Measurements from ENCODE around the gene ADRA2C.

The ADRA2C gene

DNA sequence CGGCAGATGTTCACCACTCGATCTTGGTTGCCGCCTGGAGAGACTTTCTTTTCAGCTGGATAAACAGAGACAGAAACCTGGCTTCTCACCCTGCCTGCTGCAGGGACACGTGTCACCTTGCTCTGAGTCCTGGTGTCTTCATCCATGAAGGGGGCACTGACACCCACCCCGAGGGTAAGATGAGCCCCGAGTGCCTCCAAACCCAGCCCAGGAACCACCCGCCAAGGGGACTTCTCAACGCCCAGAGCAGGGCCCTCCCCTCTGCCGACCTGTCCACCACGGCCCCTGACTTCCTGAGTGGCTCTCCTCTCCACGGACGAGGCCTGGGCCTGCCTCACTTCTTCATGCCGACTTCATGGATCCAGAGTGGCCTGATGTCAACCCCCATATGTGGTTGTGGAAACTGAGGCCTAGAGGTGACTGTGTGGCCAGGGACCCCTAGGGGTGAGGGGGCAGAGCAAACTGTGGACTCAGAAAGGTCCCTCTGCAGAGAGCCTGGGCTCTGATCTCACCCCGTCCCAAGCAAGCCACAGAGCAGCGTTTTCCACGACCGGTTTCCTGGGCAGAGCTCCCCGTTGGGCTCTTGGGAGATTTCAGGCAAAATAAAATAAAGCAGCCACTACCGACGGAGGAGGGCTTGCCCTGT, 5.1 kb downstream of the ADRA2C start:
- H3K27me3 ChIP-seq (ENCODE audit: control insufficient read depth, insufficient read depth, low read length), result peaks cover 22% of the 10 kb centered on the region
- no peak overlapping the region for H3K9ac ChIP-seq (ENCODE audit: low read depth, low read length)

DNA sequence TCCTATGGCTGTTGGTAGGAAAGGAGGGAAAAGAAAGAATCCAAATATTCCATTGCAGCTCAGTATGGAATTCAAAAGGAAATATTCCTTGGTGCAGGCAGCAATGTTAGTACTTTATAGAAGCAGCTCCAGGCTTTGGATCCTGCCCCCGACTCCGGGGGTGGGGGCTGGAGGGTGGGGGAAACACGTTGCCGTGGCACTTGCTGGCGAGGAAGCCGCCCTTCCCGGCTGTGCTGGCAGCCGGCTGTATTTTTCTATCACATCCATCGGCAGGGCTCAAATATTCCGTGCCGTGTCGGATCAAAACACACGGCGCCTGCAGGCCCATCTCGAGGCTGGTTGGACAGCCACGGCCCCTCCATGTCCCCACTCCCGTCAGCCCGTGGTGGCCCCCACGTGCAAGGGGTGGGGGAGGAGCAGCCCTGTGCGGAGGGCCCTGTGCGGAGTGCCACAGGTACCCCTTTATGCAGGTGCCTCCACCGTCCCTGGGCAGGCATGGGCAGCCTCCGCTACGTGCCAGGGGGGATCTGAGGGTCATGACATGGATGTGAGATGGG, 5.8 kb downstream of the ADRA2C start:
- H3K9ac ChIP-seq (ENCODE audit: low read depth, low read length), result no peak overlapping the region
- H3K4me3 ChIP-seq (ENCODE audit: low read depth, low read length), result no peak overlapping the region
- no peaks in the 10 kb centered on the region for H3K36me3 ChIP-seq (ENCODE audit: control insufficient read depth, insufficient read depth, low read length)
- H3K4me1 ChIP-seq (ENCODE audit: control insufficient read depth, insufficient read depth, low read length), result peaks cover 6% of the 10 kb centered on the region; the same call in 1 of the 2 replicates
- no peaks in the 10 kb centered on the region for H3K9me3 ChIP-seq (ENCODE audit: control insufficient read depth, insufficient read depth, low read length)
- H3K27ac ChIP-seq (ENCODE audit: low read depth, low read length), result no peak overlapping the region
- H3K27me3 ChIP-seq (ENCODE audit: control insufficient read depth, insufficient read depth, low read length), result peaks cover 16% of the 10 kb centered on the region

More for the DNA sequence above, 5.1 kb downstream of the ADRA2C start:
- peaks cover 6% of the 10 kb centered on the region; the same call in 1 of the 2 replicates for H3K4me1 ChIP-seq (ENCODE audit: control insufficient read depth, insufficient read depth, low read length)
- no peak overlapping the region for H3K27ac ChIP-seq (ENCODE audit: low read depth, low read length)
- H3K36me3 ChIP-seq (ENCODE audit: control insufficient read depth, insufficient read depth, low read length), result no peaks in the 10 kb centered on the region
- H3K4me3 ChIP-seq (ENCODE audit: low read depth, low read length), result no peak overlapping the region
- no peaks in the 10 kb centered on the region for H3K9me3 ChIP-seq (ENCODE audit: control insufficient read depth, insufficient read depth, low read length)

DNA sequence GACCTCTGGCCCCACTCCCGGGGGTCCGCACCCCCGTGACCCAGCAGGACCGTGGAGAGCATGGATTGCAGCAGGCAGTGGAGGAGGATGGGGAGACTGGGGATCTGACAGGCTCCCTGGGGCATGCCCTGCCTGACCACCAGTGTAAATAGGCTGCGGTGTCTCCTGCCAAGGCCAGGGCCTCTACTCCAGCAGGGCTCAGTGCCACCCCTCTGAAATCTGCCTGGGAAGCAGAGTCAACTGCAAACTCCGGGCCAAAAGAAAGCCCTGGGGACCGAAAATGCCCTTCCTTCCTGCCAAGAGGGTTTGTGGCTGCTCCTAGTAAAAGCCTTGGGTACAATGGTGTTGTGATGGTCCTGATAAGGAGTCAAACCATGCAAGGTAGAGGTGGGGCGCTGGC, 6.4 kb downstream of the ADRA2C start:
- Histone ChIP-seq H3K27me3 (ENCODE audit: control insufficient read depth, insufficient read depth, low read length) (peaks cover 13% of the 10 kb centered on the region), H3K36me3 (ENCODE audit: control insufficient read depth, insufficient read depth, low read length) (no peaks in the 10 kb centered on the region), H3K9ac (ENCODE audit: low read depth, low read length) (no peak overlapping the region), H3K4me3 (ENCODE audit: low read depth, low read length) (no peak overlapping the region), H3K27ac (ENCODE audit: low read depth, low read length) (no peak overlapping the region), H3K9me3 (ENCODE audit: control insufficient read depth, insufficient read depth, low read length) (no peaks in the 10 kb centered on the region), H3K4me1 (ENCODE audit: control insufficient read depth, insufficient read depth, low read length) (peaks cover 6% of the 10 kb centered on the region; the same call in 1 of the 2 replicates)

- peaks cover 3% of the 10 kb centered on the region; the same call in 1 of the 2 replicates for H3K27me3 ChIP-seq (ENCODE audit: control insufficient read depth, insufficient read depth, low read length)
- H3K9ac ChIP-seq (ENCODE audit: low read depth, low read length), result no peak overlapping the region
- no peaks in the 10 kb centered on the region for H3K36me3 ChIP-seq (ENCODE audit: control insufficient read depth, insufficient read depth, low read length)
- no peaks in the 10 kb centered on the region for H3K9me3 ChIP-seq (ENCODE audit: control insufficient read depth, insufficient read depth, low read length)
- no peak overlapping the region for H3K27ac ChIP-seq (ENCODE audit: low read depth, low read length)
- peaks cover 6% of the 10 kb centered on the region; the same call in 1 of the 2 replicates for H3K4me1 ChIP-seq (ENCODE audit: control insufficient read depth, insufficient read depth, low read length)
- H3K4me3 ChIP-seq (ENCODE audit: low read depth, low read length), result no peak overlapping the region
Measured at GRCh38 chr4:3773552-3774001, 7.4 kb downstream of the ADRA2C start.

DNA sequence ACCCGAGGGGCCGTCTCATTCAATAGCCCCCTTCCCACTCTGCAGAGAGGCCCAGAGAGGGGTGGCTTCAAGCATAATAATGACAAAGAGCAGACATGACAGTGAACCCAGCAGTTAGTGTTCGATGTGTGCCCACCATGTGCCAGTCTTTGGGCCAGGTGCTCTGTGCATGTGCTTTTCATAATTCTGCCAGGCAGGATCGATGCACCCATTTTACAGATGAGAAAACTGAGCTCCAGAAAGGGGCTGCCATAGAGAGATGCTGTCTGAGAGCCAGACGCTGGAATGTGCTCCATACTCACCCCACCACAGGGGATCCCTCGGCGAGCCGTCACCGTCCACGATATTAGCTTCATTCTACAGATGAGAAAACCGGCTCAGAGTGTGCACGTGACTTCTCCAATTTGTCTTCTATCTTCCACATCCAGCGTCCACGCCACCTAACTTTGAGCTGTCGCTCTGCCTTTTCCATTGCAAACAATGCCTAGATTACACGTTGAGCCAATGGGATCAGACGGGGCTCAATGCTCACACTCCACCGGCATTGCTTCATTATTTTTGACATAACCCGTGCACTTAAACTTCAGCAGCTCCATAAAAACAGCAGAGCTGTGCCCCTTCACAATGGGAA, 8.2 kb downstream of the ADRA2C start:
- Histone ChIP-seq H3K27me3 (ENCODE audit: control insufficient read depth, insufficient read depth, low read length) (no peaks in the 10 kb centered on the region), H3K4me1 (ENCODE audit: control insufficient read depth, insufficient read depth, low read length) (peaks cover 6% of the 10 kb centered on the region; the same call in 1 of the 2 replicates), H3K9me3 (ENCODE audit: control insufficient read depth, insufficient read depth, low read length) (no peaks in the 10 kb centered on the region), H3K27ac (ENCODE audit: low read depth, low read length) (no peak overlapping the region), H3K36me3 (ENCODE audit: control insufficient read depth, insufficient read depth, low read length) (no peaks in the 10 kb centered on the region), H3K9ac (ENCODE audit: low read depth, low read length) (no peak overlapping the region), H3K4me3 (ENCODE audit: low read depth, low read length) (no peak overlapping the region)

DNA sequence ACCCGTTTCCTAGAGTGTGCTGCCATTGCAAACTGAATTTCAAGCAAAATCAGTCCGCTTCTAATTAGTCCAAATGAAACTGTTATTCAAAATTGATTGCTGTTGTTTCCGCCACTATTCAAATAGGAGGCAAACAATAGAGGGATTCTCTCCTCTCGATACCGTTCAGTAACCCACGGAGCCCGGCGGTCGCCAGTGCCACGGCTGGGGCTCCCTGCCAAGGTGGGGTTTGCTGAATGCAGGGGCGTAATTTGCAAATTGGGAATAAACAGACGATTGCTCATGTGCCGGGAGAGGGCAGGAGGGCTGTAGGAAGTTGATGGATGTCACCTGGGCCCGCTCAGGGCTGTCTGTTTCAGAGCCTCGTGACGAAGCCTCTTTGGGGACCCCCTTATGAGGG, 8.8 kb downstream of the ADRA2C start:
- no peak overlapping the region for H3K9ac ChIP-seq (ENCODE audit: low read depth, low read length)
- H3K27me3 ChIP-seq (ENCODE audit: control insufficient read depth, insufficient read depth, low read length), result no peaks in the 10 kb centered on the region
- no peaks in the 10 kb centered on the region for H3K36me3 ChIP-seq (ENCODE audit: control insufficient read depth, insufficient read depth, low read length)
- H3K4me1 ChIP-seq (ENCODE audit: control insufficient read depth, insufficient read depth, low read length), result peaks cover 6% of the 10 kb centered on the region; the same call in 1 of the 2 replicates
- no peaks in the 10 kb centered on the region for H3K9me3 ChIP-seq (ENCODE audit: control insufficient read depth, insufficient read depth, low read length)
- H3K4me3 ChIP-seq (ENCODE audit: low read depth, low read length), result no peak overlapping the region
- H3K27ac ChIP-seq (ENCODE audit: low read depth, low read length), result no peak overlapping the region

DNA sequence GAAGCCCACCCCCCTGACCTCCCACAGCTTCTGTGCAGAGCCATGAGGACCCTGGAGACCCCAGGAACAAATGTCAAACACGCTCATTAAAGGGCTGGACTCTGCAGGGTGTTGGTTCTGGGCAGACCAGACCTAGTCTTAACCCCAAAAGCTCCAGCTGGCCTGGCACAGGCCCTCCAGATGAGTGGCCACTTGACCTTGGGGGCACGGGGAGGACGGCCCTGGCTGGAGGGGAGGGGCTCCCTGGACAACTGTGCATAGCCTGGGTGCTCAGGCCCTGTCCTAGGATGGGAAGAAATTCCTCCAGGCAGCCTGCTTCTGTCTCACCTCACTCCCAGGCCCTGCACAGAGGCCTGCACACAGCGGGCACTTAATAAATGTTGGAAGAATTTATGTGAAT, 9.4 kb downstream of the ADRA2C start:
- Histone ChIP-seq H3K36me3 (ENCODE audit: control insufficient read depth, insufficient read depth, low read length) (no peaks in the 10 kb centered on the region), H3K4me1 (ENCODE audit: control insufficient read depth, insufficient read depth, low read length) (peaks cover 3% of the 10 kb centered on the region; the same call in 1 of the 2 replicates), H3K9me3 (ENCODE audit: control insufficient read depth, insufficient read depth, low read length) (no peaks in the 10 kb centered on the region), H3K27me3 (ENCODE audit: control insufficient read depth, insufficient read depth, low read length) (no peaks in the 10 kb centered on the region), H3K9ac (ENCODE audit: low read depth, low read length) (no peak overlapping the region), H3K27ac (ENCODE audit: low read depth, low read length) (no peak overlapping the region), H3K4me3 (ENCODE audit: low read depth, low read length) (no peak overlapping the region)

DNA sequence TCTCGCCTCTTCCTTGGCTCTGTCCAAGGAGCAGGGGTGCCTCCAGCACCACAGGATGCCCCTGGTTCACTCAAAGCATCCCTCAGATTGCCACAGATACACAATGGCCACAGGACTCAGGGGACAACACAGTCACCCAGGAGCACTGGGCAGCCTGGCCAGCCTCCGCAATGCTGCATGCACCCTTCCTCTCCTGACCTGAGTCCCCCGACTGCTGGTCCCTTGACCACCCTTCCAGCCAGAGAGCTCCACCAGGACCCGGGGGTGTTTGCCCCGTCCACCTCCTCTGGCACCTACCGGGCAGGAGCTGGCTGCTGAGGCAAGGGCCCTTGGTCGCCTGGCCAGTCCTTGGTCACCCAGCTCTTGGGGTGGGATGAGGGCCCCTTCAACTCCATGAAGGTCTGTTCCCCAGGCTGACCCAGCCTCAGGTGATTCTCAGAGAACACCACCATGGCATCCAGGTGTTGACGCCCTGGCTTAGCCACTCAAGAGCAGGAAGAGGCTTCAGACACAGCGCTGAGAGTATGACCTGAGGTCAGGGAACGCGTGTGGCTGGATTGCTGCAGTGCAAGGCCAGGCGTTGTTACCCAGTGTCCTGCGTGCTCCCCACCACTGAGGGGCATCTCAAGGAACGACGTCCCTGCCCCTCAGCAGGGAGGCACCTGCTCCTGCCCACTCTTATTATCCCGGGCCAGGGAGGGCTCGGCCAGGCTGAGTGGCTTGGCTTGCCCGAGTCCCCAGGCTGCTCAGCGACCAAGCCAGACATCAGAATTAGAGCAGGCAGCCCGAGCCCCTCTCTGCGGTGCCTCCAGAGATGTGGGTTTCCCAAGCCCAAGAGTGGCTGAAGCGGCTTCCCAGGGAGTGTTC, 10.2 kb downstream of the ADRA2C start:
- no peaks in the 10 kb centered on the region for H3K27me3 ChIP-seq (ENCODE audit: control insufficient read depth, insufficient read depth, low read length)
- H3K9me3 ChIP-seq (ENCODE audit: control insufficient read depth, insufficient read depth, low read length), result no peaks in the 10 kb centered on the region
- H3K27ac ChIP-seq (ENCODE audit: low read depth, low read length), result no peak overlapping the region
- H3K36me3 ChIP-seq (ENCODE audit: control insufficient read depth, insufficient read depth, low read length), result no peaks in the 10 kb centered on the region
- H3K9ac ChIP-seq (ENCODE audit: low read depth, low read length), result no peak overlapping the region
- H3K4me1 ChIP-seq (ENCODE audit: control insufficient read depth, insufficient read depth, low read length), result no peaks in the 10 kb centered on the region
- no peak overlapping the region for H3K4me3 ChIP-seq (ENCODE audit: low read depth, low read length)

GRCh38 chr4:3777033-3777390, 10.8 kb downstream of the ADRA2C start:
- no peaks in the 10 kb centered on the region for H3K27me3 ChIP-seq (ENCODE audit: control insufficient read depth, insufficient read depth, low read length)
- H3K4me3 ChIP-seq (ENCODE audit: low read depth, low read length), result no peak overlapping the region
- H3K9me3 ChIP-seq (ENCODE audit: control insufficient read depth, insufficient read depth, low read length), result no peaks in the 10 kb centered on the region; the same call in 1 of the 2 replicates
- H3K36me3 ChIP-seq (ENCODE audit: control insufficient read depth, insufficient read depth, low read length), result no peaks in the 10 kb centered on the region
- H3K9ac ChIP-seq (ENCODE audit: low read depth, low read length), result no peak overlapping the region
- no peak overlapping the region for H3K27ac ChIP-seq (ENCODE audit: low read depth, low read length)
- no peaks in the 10 kb centered on the region for H3K4me1 ChIP-seq (ENCODE audit: control insufficient read depth, insufficient read depth, low read length)

DNA sequence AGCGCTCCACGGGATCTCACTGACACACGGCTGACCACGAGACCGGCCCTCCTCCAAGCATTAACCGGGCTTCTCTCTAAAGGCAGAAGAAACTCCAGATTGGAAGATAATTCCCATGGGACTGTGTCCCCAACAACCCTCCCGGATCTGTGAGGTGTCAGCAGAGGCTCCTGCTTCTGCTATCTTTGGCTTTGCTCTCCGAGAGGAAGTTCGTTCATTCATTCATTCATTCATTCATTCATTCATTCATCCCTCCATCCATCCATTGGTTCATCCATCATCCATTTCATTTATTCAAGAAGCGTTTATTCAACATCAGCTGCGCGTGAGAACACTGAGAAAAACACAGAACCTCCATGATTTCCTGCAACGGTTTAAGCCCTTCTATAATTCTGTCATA, 11.5 kb downstream of the ADRA2C start:
- Histone ChIP-seq H3K9ac (ENCODE audit: low read depth, low read length) (no peak overlapping the region), H3K4me1 (ENCODE audit: control insufficient read depth, insufficient read depth, low read length) (no peaks in the 10 kb centered on the region), H3K36me3 (ENCODE audit: control insufficient read depth, insufficient read depth, low read length) (no peaks in the 10 kb centered on the region), H3K4me3 (ENCODE audit: low read depth, low read length) (no peak overlapping the region), H3K27me3 (ENCODE audit: control insufficient read depth, insufficient read depth, low read length) (no peaks in the 10 kb centered on the region), H3K27ac (ENCODE audit: low read depth, low read length) (no peak overlapping the region), H3K9me3 (ENCODE audit: control insufficient read depth, insufficient read depth, low read length) (no peaks in the 10 kb centered on the region; the same call in 1 of the 2 replicates)
